ENCODE results near the gene EPPIN.

- no peak for TF ChIP-seq POLR2A (IDR thresholded peaks at IDR 0.05; ENCODE audit: low read depth, low read length)
- TF ChIP-seq CTCF (IDR thresholded peaks at IDR 0.05; ENCODE audit: extremely low read depth in 1 of 2, insufficient read depth in 1 of 2, low read depth in 1 of 2, low read length in 2 of 2): no peak
- no peak for TF ChIP-seq JUN (IDR thresholded peaks at IDR 0.05; ENCODE audit: borderline replicate concordance, insufficient read depth, insufficient read length, low read depth)
Measured at GRCh38 chr20:45515147-45515913, 31.9 kb downstream of the EPPIN start, which contains the start of gene SPINT3.

All from endothelial cell of umbilical vein (primary cell).